Caco-2 (cell line): Measurements from ENCODE around the gene SLC27A6. TPM values are rescaled to one million over a fixed set of nuclear protein-coding genes. Genes with fewer than 3 reads are reported as not detected.

Source experiments
- BruUV-seq: library from RNA; stranded (reverse); fragments of 400-500 nt; replicated peaks from 2 replicates; lab custom pipeline; 2021; lab: Mats Ljungman, UMichigan
- CTCF ChIA-PET: fragments of 300-600 bp; sonication (Branson Sonifier 250); formaldehyde crosslinking; loops from one replicate; lab custom pipeline; 2022; ENCODE audit warnings: antibody characterized with exemption; lab: Charles Lee
- POLR2A ChIA-PET: fragments of 300-600 bp; sonication (Branson Sonifier 250); formaldehyde crosslinking; loops from one replicate; lab custom pipeline; 2022; ENCODE audit warnings: antibody characterized with exemption; lab: Charles Lee
- DNase-seq, 2 experiments: peaks; one replicate each; pipeline versions ENCODE4 v3.0.0 to v3.0.0-alpha.2; 2020 to 2022
- H3K27me3 ChIP-seq: replicated peaks from 2 replicates; pipeline ENCODE4 v1.6.0; 2011; ENCODE audit warnings: low read length; ENCODE audit not compliant: control insufficient read depth, insufficient read depth
- H3K36me3 ChIP-seq: 2 replicates; pipeline ENCODE4 v1.5.1; 2011; ENCODE audit warnings: low read length; ENCODE audit not compliant: control insufficient read depth, insufficient read depth
- H3K4me1 ChIP-seq: fragments of 250-450 bp; sonication (Bioruptor Pico); 2 replicates; pipeline ENCODE4 v1.5.1; 2020; ENCODE audit warnings: mild to moderate bottlenecking
- H3K4me3 ChIP-seq: 2 replicates; pipeline ENCODE4 v1.5.1; 2011; ENCODE audit warnings: low read depth, mild to moderate bottlenecking, control low read depth, low read length
- H3K9me3 ChIP-seq: fragments of 250-450 bp; sonication (Bioruptor Pico); 2 replicates; pipeline ENCODE4 v1.5.1; 2020; ENCODE audit warnings: mild to moderate bottlenecking, moderate library complexity
- H3K27ac Mint-ChIP-seq: one replicate; pipeline ENCODE4 v1.8.0; 2022; ENCODE audit warnings: mixed read lengths; ENCODE audit not compliant: unreplicated experiment
- H3K27me3 Mint-ChIP-seq: one replicate; pipeline ENCODE4 v1.8.0; 2022; ENCODE audit warnings: mixed read lengths; ENCODE audit not compliant: insufficient read depth, unreplicated experiment
- H3K36me3 Mint-ChIP-seq: one replicate; pipeline ENCODE4 v1.8.0; 2022; ENCODE audit warnings: mild to moderate bottlenecking, mixed read lengths; ENCODE audit not compliant: insufficient read depth, unreplicated experiment
- H3K4me1 Mint-ChIP-seq: one replicate; pipeline ENCODE4 v1.8.0; 2022; ENCODE audit warnings: low read depth, mixed read lengths; ENCODE audit not compliant: unreplicated experiment
- H3K4me3 Mint-ChIP-seq: one replicate; pipeline ENCODE4 v1.8.0; 2022; ENCODE audit warnings: mild to moderate bottlenecking, moderate library complexity, mixed read lengths; ENCODE audit not compliant: unreplicated experiment
- H3K9me3 Mint-ChIP-seq: one replicate; pipeline ENCODE4 v1.8.0; 2022; ENCODE audit warnings: mixed read lengths; ENCODE audit not compliant: unreplicated experiment
- CTCF ChIP-seq, 2 experiments: fragments of 200-600 bp in 1 of 2; IDR thresholded peaks; 1 replicate in 1 of 2; 2 replicates in 1 of 2; pipeline versions ENCODE4 v1.5.1 to v1.8.0; 2011 to 2022; ENCODE audit warnings: antibody characterized with exemption in 1 of 2, control low read depth in 1 of 2, inconsistent platforms in 1 of 2, low read depth in 1 of 2, low read length in 1 of 2, mild to moderate bottlenecking in 1 of 2, moderate library complexity in 1 of 2; ENCODE audit not compliant: insufficient read depth in 1 of 2, severe bottlenecking in 1 of 2, unreplicated experiment in 1 of 2
- intact Hi-C: fragments of 100-400 bp; cut with micrococcal nuclease; formaldehyde crosslinking; loops from one replicate; pipeline ENCODE4 v1.10.0; 2022; ENCODE audit not compliant: unreplicated experiment
- total RNA-seq: library from RNA; stranded (reverse); gene quantifications from 2 replicates; pipeline ENCODE4 v1.2.3, GENCODE V29; 2022

Gene SLC27A6
- total RNA-seq, 1 experiment from 2014 or later: not detected

DNA sequence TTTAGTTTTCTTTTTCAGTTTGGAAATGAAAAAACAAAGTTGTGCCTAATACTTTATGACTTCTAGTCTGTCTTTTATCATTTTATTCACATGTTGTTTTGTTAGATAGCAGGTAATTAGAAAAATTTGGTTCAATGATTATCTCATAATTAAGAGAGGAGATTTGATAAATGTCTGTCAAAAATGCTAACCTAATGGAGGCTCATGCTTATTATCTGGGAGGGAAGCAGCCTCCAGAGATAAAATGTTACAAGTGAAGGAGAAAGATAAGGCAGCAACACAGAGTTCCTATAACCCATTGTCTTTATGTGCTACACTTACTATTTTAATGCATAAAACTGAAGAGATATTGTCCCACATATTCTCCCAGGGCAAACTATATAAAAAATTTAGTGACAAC lies 53.5 kb downstream of the SLC27A6 start:
- no peak for DNase-seq
- no peak overlapping the region for H3K27ac Mint-ChIP-seq

DNA sequence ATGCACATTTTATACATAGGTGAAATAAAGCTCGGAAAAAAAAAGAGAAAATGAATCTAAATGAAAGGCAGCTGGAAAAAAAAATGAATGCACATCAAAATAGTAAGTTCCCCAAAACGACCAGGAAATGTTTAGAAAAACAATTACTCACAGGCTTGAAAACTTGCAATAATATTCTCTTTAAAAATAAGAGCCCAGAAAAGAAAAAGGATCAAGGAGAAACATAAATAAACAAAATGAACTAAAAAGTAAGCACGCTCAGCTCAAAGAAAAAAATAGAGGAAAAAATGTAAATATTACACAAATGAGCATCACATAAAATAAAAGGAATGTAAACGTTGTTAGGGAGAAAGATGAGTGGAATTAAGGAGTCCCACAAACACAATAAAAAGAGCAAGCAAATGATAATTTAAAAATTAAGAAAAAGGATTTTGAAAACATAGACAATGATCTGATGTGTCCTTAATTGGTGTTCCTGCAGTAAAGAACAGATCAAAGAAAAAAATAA lies 54.2 kb downstream of the SLC27A6 start:
- H3K36me3 ChIP-seq: no peaks in the 10 kb centered on the region

More for the DNA sequence above, 53.5 kb downstream of the SLC27A6 start:
- TF ChIP-seq CTCF (IDR thresholded peaks at IDR 0.05; ENCODE audit: insufficient read depth in 1 of 2, low read depth in 1 of 2, low read length in 1 of 2, severe bottlenecking in 1 of 2, unreplicated experiment in 1 of 2): no peak
- Histone ChIP-seq H3K4me1 (no peaks in the 10 kb centered on the region), H3K36me3 (no peaks in the 10 kb centered on the region), H3K4me3 (no peak overlapping the region), H3K27me3 (no peaks in the 10 kb centered on the region), H3K9me3 (no peaks in the 10 kb centered on the region)
- Mint-ChIP-seq H3K27me3 (peaks cover 13% of the 10 kb centered on the region), H3K4me3 (no peak overlapping the region), H3K4me1 (no peaks in the 10 kb centered on the region), H3K36me3 (no peaks in the 10 kb centered on the region), H3K9me3 (no peaks in the 10 kb centered on the region)
- ChIA-PET CTCF (no interaction called here), POLR2A (no interaction called here)
- intact Hi-C loops: no loop called here
- no TSS peak for BruUV-seq

GRCh38 chr5:129020683-129021082 lies 55.4 kb downstream of the SLC27A6 start:
- Mint-ChIP-seq H3K27me3 (peaks cover 13% of the 10 kb centered on the region), H3K9me3 (no peaks in the 10 kb centered on the region), H3K4me3 (no peak overlapping the region), H3K27ac (no peak overlapping the region), H3K4me1 (no peaks in the 10 kb centered on the region), H3K36me3 (no peaks in the 10 kb centered on the region)
- no TSS peak for BruUV-seq
- TF ChIP-seq CTCF (IDR thresholded peaks at IDR 0.05; ENCODE audit: insufficient read depth in 1 of 2, low read depth in 1 of 2, low read length in 1 of 2, severe bottlenecking in 1 of 2, unreplicated experiment in 1 of 2): no peak
- Histone ChIP-seq H3K27me3 (no peaks in the 10 kb centered on the region), H3K4me1 (no peaks in the 10 kb centered on the region), H3K9me3 (no peaks in the 10 kb centered on the region), H3K36me3 (no peaks in the 10 kb centered on the region), H3K4me3 (no peak overlapping the region)
- POLR2A ChIA-PET: no interaction called here
- DNase-seq: no peak
- CTCF ChIA-PET: no interaction called here
- intact Hi-C loops: no loop called here

More for the DNA sequence above, 54.2 kb downstream of the SLC27A6 start:
- DNase-seq: no peak
- Mint-ChIP-seq H3K36me3 (no peaks in the 10 kb centered on the region), H3K4me3 (no peak overlapping the region), H3K27me3 (peaks cover 13% of the 10 kb centered on the region), H3K9me3 (no peaks in the 10 kb centered on the region), H3K4me1 (no peaks in the 10 kb centered on the region), H3K27ac (no peak overlapping the region)
- ChIA-PET POLR2A (no interaction called here), CTCF (no interaction called here)
- no peak overlapping the region for H3K4me3 ChIP-seq
- H3K9me3 ChIP-seq: no peaks in the 10 kb centered on the region
- intact Hi-C loops: no loop called here
- H3K27me3 ChIP-seq: no peaks in the 10 kb centered on the region
- H3K4me1 ChIP-seq: no peaks in the 10 kb centered on the region
- TF ChIP-seq CTCF (IDR thresholded peaks at IDR 0.05; ENCODE audit: insufficient read depth in 1 of 2, low read depth in 1 of 2, low read length in 1 of 2, severe bottlenecking in 1 of 2, unreplicated experiment in 1 of 2): no peak
- no TSS peak for BruUV-seq
